Nephron progenitor cell (in vitro differentiated cells): ENCODE measurements around the gene ASAP2.

ENCODE experiments used
- DNase-seq: peaks from one replicate; pipeline ENCODE4 v3.0.0; 2021
- H3K27ac Mint-ChIP-seq: 2 replicates; pipeline ENCODE4 v1.8.0; 2021; ENCODE audit warnings: mild to moderate bottlenecking, moderate library complexity, mixed read lengths
- H3K27me3 Mint-ChIP-seq: 2 replicates; pipeline ENCODE4 v1.8.0; 2021; ENCODE audit warnings: mild to moderate bottlenecking, low read depth, mixed read lengths; ENCODE audit not compliant: poor library complexity
- H3K36me3 Mint-ChIP-seq: 2 replicates; pipeline ENCODE4 v1.8.0; 2021; ENCODE audit warnings: low read depth, mixed read lengths
- H3K4me1 Mint-ChIP-seq: 2 replicates; pipeline ENCODE4 v1.8.0; 2021; ENCODE audit warnings: mixed read lengths
- H3K4me3 Mint-ChIP-seq: 2 replicates; pipeline ENCODE4 v1.8.0; 2021; ENCODE audit warnings: mild to moderate bottlenecking, moderate library complexity, mixed read lengths
- H3K9me3 Mint-ChIP-seq: 2 replicates; pipeline ENCODE4 v1.8.0; 2021; ENCODE audit warnings: mild to moderate bottlenecking, moderate library complexity, mixed read lengths
- TF ChIP-seq, protein P1 (sequence below): fragments of 200-600 bp; sonication (generic); IDR thresholded peaks from 2 replicates; pipeline ENCODE4 v1.5.0; 2021; ENCODE audit warnings: antibody characterized with exemption

The ASAP2 gene

GRCh38 chr2:9379391-9379755 lies 172.8 kb downstream of the ASAP2 start:
- TF ChIP-seq, protein P1, sequence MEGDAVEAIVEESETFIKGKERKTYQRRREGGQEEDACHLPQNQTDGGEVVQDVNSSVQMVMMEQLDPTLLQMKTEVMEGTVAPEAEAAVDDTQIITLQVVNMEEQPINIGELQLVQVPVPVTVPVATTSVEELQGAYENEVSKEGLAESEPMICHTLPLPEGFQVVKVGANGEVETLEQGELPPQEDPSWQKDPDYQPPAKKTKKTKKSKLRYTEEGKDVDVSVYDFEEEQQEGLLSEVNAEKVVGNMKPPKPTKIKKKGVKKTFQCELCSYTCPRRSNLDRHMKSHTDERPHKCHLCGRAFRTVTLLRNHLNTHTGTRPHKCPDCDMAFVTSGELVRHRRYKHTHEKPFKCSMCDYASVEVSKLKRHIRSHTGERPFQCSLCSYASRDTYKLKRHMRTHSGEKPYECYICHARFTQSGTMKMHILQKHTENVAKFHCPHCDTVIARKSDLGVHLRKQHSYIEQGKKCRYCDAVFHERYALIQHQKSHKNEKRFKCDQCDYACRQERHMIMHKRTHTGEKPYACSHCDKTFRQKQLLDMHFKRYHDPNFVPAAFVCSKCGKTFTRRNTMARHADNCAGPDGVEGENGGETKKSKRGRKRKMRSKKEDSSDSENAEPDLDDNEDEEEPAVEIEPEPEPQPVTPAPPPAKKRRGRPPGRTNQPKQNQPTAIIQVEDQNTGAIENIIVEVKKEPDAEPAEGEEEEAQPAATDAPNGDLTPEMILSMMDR, result no peak
- Mint-ChIP-seq H3K36me3 (peaks cover 64% of the 10 kb centered on the region), H3K9me3 (no peaks in the 10 kb centered on the region), H3K27ac (no peak overlapping the region), H3K4me3 (no peak overlapping the region), H3K4me1 (peaks cover 6% of the 10 kb centered on the region), H3K27me3 (no peaks in the 10 kb centered on the region)
- DNase-seq, result no peak

- no peaks in the 10 kb centered on the region for H3K27me3 Mint-ChIP-seq
- H3K9me3 Mint-ChIP-seq, result no peaks in the 10 kb centered on the region
- no peak for DNase-seq
- peaks cover 63% of the 10 kb centered on the region for H3K36me3 Mint-ChIP-seq
- H3K4me1 Mint-ChIP-seq, result peaks cover 5% of the 10 kb centered on the region
- H3K27ac Mint-ChIP-seq, result peak overlapping the region; percentile 51
- TF ChIP-seq, protein P1, result no peak
- H3K4me3 Mint-ChIP-seq, result no peak overlapping the region
These were observed 174.4 kb downstream of the ASAP2 start for GRCh38 chr2:9380702-9381628.

- DNase-seq, result no peak
- Mint-ChIP-seq H3K27me3 (no peaks in the 10 kb centered on the region), H3K4me1 (no peaks in the 10 kb centered on the region), H3K36me3 (peaks cover 54% of the 10 kb centered on the region), H3K9me3 (no peaks in the 10 kb centered on the region), H3K4me3 (no peak overlapping the region), H3K27ac (no peak overlapping the region)
- TF ChIP-seq, protein P1, result no peak
These were observed 176.1 kb downstream of the ASAP2 start for GRCh38 chr2:9382604-9383235.

GRCh38 chr2:9384521-9384920 lies 177.9 kb downstream of the ASAP2 start:
- no peaks in the 10 kb centered on the region for H3K27me3 Mint-ChIP-seq
- peaks cover 59% of the 10 kb centered on the region for H3K36me3 Mint-ChIP-seq
- no peak for DNase-seq
- no peak overlapping the region for H3K4me3 Mint-ChIP-seq
- no peak overlapping the region for H3K27ac Mint-ChIP-seq
- no peaks in the 10 kb centered on the region for H3K4me1 Mint-ChIP-seq
- TF ChIP-seq, protein P1, result no peak
- no peaks in the 10 kb centered on the region for H3K9me3 Mint-ChIP-seq

- Mint-ChIP-seq H3K27ac (no peak overlapping the region), H3K9me3 (no peaks in the 10 kb centered on the region), H3K27me3 (no peaks in the 10 kb centered on the region), H3K4me3 (no peak overlapping the region), H3K4me1 (peaks cover 4% of the 10 kb centered on the region), H3K36me3 (peaks cover 67% of the 10 kb centered on the region)
- TF ChIP-seq, protein P1, result no peak
- DNase-seq, result no peak
These were observed 179.2 kb downstream of the ASAP2 start for GRCh38 chr2:9385841-9386240.
